K562 (cell line): Measurements from ENCODE around the gene PRM1. TPM values are rescaled to one million over a fixed set of nuclear protein-coding genes. Genes with fewer than 3 reads are reported as not detected.
A peak's percentile ranks its signal among the peaks of the same experiment; 100 is the strongest.

Experiments used
- FOSL1 ChIP-seq: fragments of 200-800 bp; sonication (Bioruptor generic); conservative IDR thresholded peaks from 2 replicates; pipeline ENCODE4 v1.6.1; 2016; ENCODE audit warnings: missing genetic modification characterization, missing compliant biosample characterization
- GABPB1 ChIP-seq: sonication (generic); formaldehyde crosslinking; IDR thresholded peaks from 2 replicates; pipeline ENCODE4 v1.8.0; 2022; ENCODE audit warnings: mild to moderate bottlenecking, missing genetic modification reagents
- JUND ChIP-seq, 2 experiments: IDR thresholded peaks; 2 replicates in 1 of 2; 3 replicates in 1 of 2; pipeline ENCODE4 v1.6.1; 2011; ENCODE audit warnings: borderline replicate concordance in 2 of 2, low read depth in 2 of 2, low read length in 2 of 2, improper control_type of control experiment in 1 of 2, missing biosample characterization in 1 of 2, missing genetic modification characterization in 1 of 2, missing genetic modification reagents in 1 of 2
- KDM1A ChIP-seq, 2 experiments: fragments of 450-650 bp; IDR thresholded peaks; 2 replicates each; pipeline ENCODE4 v1.6.1; 2016; ENCODE audit warnings: mild to moderate bottlenecking in 2 of 2
- MAZ ChIP-seq, 2 experiments: fragments of 450-650 bp in 1 of 2; sonication (generic) in 1 of 2; formaldehyde crosslinking; IDR thresholded peaks in 1 of 2; conservative IDR thresholded peaks in 1 of 2; 2 replicates each; pipeline versions ENCODE4 v1.4.0 to v1.5.0; 2020; ENCODE audit warnings: mild to moderate bottlenecking in 1 of 2, missing genetic modification reagents in 1 of 2
- MEIS2 ChIP-seq: fragments of 450-650 bp; IDR thresholded peaks from 2 replicates; pipeline ENCODE4 v1.6.1; 2014; ENCODE audit warnings: mild to moderate bottlenecking; ENCODE audit not compliant: partially characterized antibody
- MGA ChIP-seq: fragments of 450-650 bp; IDR thresholded peaks from 2 replicates; pipeline ENCODE4 v1.6.1; 2016; ENCODE audit warnings: mild to moderate bottlenecking, moderate library complexity
- NRF1 ChIP-seq, 2 experiments: fragments of 450-650 bp; IDR thresholded peaks in 1 of 2; conservative IDR thresholded peaks in 1 of 2; 2 replicates each; pipeline ENCODE4 v1.6.1; 2014; ENCODE audit warnings: mild to moderate bottlenecking in 2 of 2
- PHF20 ChIP-seq: fragments of 450-650 bp; IDR thresholded peaks from 2 replicates; pipeline ENCODE4 v1.6.1; 2018; ENCODE audit not compliant: partially characterized antibody
- SMARCB1 ChIP-seq: IDR thresholded peaks from 2 replicates; pipeline ENCODE4 v1.6.1; 2011; ENCODE audit warnings: improper control_type of control experiment, low read depth; ENCODE audit not compliant: insufficient read length
- SP1 ChIP-seq: sonication (generic); formaldehyde crosslinking; IDR thresholded peaks from 2 replicates; pipeline ENCODE4 v1.8.1; 2022; ENCODE audit warnings: mild to moderate bottlenecking, missing genetic modification reagents
- SP2 ChIP-seq: IDR thresholded peaks from 2 replicates; pipeline ENCODE4 v1.6.1; 2011; ENCODE audit warnings: mild to moderate bottlenecking, low read depth, low read length, moderate library complexity; ENCODE audit not compliant: poor library complexity, severe bottlenecking; ENCODE audit errors: extremely low read depth
- TBL1XR1 ChIP-seq, 2 experiments: IDR thresholded peaks; 2 replicates each; pipeline ENCODE4 v1.6.1; 2012; ENCODE audit warnings: improper control_type of control experiment in 2 of 2, low read length in 2 of 2, mild to moderate bottlenecking in 1 of 2
- ZNF239 ChIP-seq: fragments of 250-450 bp; sonication (Bioruptor Pico); IDR thresholded peaks from 2 replicates; pipeline ENCODE4 v1.4.0; 2020; ENCODE audit warnings: mild to moderate bottlenecking
- polyA plus RNA-seq, 8 experiments: library from polyadenylated mRNA; depleted of rRNA in 4 of 8; stranded (reverse) in 5 of 8; unstranded in 3 of 8; fragments of >200 nt; fragmentation: Nextera tagmentation in 2 of 8; fragmentation: Illumina TruSeq in 1 of 8; extraction: Ambion mirVana in 2 of 8; extraction: Trizol in 1 of 8; gene quantifications; 2 replicates each; pipeline versions ENCODE4 v1.2.1 to v1.2.3, GENCODE V29; 2011 to 2014; ENCODE audit warnings: inconsistent platforms in 1 of 8, missing spikeins in 1 of 8
- total RNA-seq, 7 experiments: library from RNA; depleted of rRNA in 6 of 7; stranded (reverse); fragments of >200 nt in 6 of 7; fragmentation: Illumina TruSeq in 2 of 7; extraction: Trizol in 2 of 7; gene quantifications; 2 replicates each; pipeline versions ENCODE4 v1.2.1 to v1.2.3, GENCODE V29; 2011 to 2021; ENCODE audit warnings: low replicate concordance in 1 of 7

The PRM1 gene
- total and polyA plus RNA-seq, 9 of the 15 experiments (the other 6 are each of a cell fraction or from before 2014, with no cell fraction given): not detected

- TF ChIP-seq MGA (peak; percentile 92), NRF1 (conservative IDR thresholded peaks at IDR 0.05 in 1 of 2, IDR thresholded peaks at IDR 0.05 in 1 of 2) (peak; percentile 78 to 83), SMARCB1 (no peak), MEIS2 (peak; percentile 93), SP2 (peak; percentile 47), GABPB1 (CRISPR knock-in tag) (peak; percentile 42; the same call in 1 of the 2 replicates), TBL1XR1 (IDR thresholded peaks at IDR 0.05; ENCODE audit: low read length in 2 of 2) (0 out of 4 replicates have a peak, but pooled peaks of 1 of the 2 experiments have one; percentile 52), ZNF239 (CRISPR knock-in tag) (no peak), JUND (IDR thresholded peaks at IDR 0.05; ENCODE audit: borderline replicate concordance, low read depth, low read length) (no peak; the same call in none of the 2 replicates), JUND (tag; IDR thresholded peaks at IDR 0.05; ENCODE audit: borderline replicate concordance, low read depth, low read length) (peak; percentile 22; the same call in 1 of the 3 replicates), MAZ (CRISPR knock-in tag; conservative IDR thresholded peaks at IDR 0.05 in 1 of 2, IDR thresholded peaks at IDR 0.05 in 1 of 2) (0 out of 4 replicates have a peak, but pooled peaks of 1 of the 2 experiments have one; percentile 11), PHF20 (peak; percentile 37), FOSL1 (tag) (0 out of 2 replicates have a peak, but pooled peaks have one; percentile 13), KDM1A (IDR thresholded peaks at IDR 0.05) (peak in 1 of 2 experiments; percentile 63; a peak in 3 of 4 replicates), SP1 (CRISPR knock-in tag) (0 out of 2 replicates have a peak, but pooled peaks have one; percentile 38)
Observed at GRCh38 chr16:11238272-11239202, 42.6 kb downstream of the PRM1 start (continued).
